GM12891 (cell line): ENCODE results near the gene RHO.

ENCODE experiments used
- POLR2AphosphoS5 ChIP-seq: IDR thresholded peaks from 2 replicates; pipeline ENCODE4 v1.6.1; 2011; ENCODE audit warnings: low read depth, low read length, control low read depth
- TAF1 ChIP-seq: IDR thresholded peaks from 2 replicates; pipeline ENCODE4 v1.6.1; 2011; ENCODE audit warnings: low read depth, low read length, control low read depth

- no peak for TF ChIP-seq POLR2AphosphoS5
- no peak for TF ChIP-seq TAF1
Measured at GRCh38 chr3:129577366-129577765, 48.9 kb downstream of the RHO start.
